GM18909 (cell line): ENCODE measurements around the gene PARD6B.
"Not testable (repeated sequence)": the region's sequence is repeated elsewhere in the genome, so short reads cannot be mapped to it uniquely, and the experiment has no call there.

Experiments
- ATAC-seq: cut with Tn5 transposase; IDR thresholded peaks from one replicate; pipeline ENCODE4 v1.9.1; 2021; ENCODE audit warnings: mild to moderate bottlenecking; ENCODE audit not compliant: unreplicated experiment, poor library complexity

PARD6B gene

GRCh38 chr20:50768991-50769390 is 37.6 kb downstream of the PARD6B start:
- ATAC-seq, result not testable (repeated sequence)

DNA sequence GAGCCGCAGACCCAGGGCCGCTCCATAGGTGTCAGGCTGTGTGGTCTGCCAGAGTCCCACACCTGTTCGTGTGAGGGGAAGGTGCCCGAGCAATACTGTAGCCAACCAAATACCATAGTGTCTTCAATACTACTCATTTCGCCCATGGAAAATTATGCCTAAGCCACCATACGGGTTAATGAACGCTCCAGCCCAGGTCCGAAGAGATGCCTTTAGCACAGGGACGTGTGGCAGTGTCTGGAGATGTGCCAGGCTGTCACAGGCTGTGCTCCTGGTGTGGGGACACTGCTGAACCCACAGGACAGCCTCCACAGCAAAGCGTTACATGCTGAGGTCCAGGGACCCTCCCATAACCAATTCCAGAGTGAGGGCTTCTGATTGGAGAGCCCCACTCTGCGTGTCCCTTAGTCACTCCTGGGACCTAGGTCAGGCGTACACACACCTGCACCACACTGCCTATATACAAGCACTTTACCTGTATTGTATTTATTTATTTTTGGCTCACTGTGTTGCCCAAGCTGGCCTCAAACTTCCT is 38.2 kb downstream of the PARD6B start:
- not testable (repeated sequence) for ATAC-seq

DNA sequence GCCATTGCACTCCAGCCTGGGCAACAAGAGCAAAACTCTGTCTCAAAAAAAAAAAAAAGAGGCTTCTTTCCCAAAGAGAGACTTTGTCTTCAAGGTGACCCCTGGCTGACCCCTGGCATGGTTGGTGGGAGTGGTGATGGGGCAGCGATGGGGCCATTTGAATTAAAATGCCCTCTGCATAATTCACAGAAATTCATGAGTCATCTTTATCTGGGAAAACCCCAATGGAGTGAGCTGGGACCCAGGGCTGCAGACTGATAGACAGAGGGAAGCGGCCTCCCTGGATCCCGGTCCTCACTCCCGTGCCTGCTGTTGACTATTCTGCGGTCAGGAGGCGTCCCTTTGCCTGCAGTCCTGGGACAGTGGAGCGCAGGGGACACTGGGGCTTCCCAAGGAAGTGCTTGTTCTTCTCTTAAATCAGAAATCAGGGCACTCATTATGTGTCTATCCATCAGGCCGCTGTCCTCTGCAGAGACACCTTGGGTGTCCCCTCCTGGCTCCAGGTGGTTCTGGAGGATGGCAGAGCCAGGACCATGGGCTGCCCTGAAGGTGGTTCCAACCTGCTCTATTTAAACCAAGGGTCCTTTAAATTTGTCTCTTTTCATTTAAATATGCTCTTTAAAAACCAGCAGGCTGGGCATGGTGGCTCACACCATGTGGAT is 40.2 kb downstream of the PARD6B start:
- not testable (repeated sequence) for ATAC-seq

DNA sequence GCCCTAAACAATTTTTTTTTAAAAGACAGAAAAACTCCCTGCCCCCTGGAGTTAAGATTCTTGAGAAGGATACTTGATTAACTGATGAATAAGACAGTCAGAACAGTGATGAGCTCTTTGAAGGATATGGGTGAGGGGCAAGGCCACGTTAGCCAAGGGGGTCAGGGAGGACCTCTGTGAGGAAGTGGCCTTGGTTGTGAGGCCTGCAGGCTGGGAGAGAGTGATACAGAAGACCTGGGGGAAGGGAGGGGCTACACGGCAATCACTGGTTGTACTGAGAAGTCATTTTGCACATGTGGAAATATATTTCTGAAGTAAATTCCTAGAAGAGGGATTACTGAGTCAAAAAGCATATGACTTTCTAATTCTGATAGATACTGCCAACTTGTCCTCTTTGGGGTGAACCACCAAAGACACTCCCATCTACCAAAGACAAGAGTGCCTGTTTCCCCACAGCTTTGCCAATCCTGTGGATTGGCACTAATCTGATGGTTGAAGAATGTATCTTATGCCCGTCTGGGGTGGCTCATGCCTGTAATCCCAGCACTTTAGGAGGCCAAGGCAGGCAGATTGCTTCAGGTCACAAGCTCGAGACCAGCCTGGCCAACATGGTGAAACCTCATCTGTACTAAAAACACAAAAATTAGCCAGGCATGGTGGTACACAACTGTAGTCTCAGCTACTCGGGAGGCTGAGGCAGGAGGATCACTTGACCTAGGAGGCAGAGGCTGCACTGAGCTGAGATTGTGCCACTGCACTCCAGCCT is 41.2 kb downstream of the PARD6B start:
- no peak for ATAC-seq

GRCh38 chr20:50774515-50774914 is 43.1 kb downstream of the PARD6B start:
- ATAC-seq, result no peak

GRCh38 chr20:50776122-50776817 is 44.9 kb downstream of the PARD6B start:
- ATAC-seq, result no peak

- no peak for ATAC-seq
Observed at GRCh38 chr20:50777373-50777772, 46.0 kb downstream of the PARD6B start.

DNA sequence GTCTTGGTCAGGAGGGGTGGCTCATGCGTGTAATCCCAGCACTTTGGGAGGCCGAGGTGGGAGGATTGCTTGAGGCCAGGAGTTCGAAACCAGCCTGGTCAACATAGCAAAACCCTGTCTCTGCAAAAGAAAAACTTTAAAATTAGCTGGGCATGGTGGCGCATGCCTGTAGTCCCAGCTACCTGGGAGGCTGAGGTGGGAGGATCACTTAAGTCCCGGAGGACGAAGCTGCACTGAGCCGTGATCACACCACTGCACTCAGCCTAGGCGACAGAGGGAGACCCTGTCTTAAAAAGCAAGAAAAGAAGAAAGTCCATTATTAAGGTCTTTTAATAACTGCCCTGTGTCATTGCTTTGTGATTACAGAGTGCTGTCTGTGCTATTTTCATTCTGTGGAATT is 47.6 kb downstream of the PARD6B start:
- ATAC-seq, result not testable (repeated sequence)

DNA sequence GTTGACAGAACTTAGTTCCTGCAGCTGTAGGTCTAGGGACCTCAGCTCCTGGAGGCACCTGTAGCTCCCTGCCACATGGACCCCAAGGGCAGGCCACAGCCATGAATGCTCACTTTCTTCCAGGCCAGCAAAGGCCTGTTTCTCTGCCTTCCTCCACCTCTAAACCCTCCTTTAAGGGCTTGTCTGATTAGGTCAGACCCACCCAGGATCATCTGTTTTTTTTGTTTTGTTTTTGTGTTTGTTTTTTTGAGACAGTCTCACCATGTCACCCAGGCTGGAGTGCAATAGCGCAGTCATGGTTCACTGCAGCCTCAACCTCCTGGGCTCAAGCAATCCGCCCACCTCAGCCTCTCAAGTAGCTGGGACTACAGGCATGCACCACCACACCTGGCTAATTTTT is 52.0 kb downstream of the PARD6B start:
- no peak for ATAC-seq

- ATAC-seq, result no peak
Observed at GRCh38 chr20:50783903-50784302, 52.5 kb downstream of the PARD6B start.

- no peak for ATAC-seq
Observed at GRCh38 chr20:50784464-50784863, 53.1 kb downstream of the PARD6B start.

DNA sequence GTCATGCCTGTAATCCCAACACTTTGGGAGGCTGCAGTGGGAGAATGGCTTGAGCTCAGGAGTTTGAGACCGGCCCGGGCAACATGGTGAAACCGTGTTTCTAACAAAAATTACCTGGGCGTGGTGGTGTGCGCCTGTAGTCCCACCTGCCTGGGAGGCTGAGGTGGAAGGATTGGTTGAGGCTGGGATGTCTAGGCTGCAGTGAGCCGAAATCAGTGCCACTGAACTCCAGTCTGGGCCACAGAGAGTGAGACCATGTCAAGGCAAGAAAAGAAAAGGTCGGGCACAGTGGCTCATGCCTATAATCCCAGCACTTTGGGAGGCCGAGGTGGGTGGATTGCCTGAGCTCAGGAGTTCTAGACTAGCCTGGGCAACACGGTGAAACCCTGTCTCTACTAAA is 55.3 kb downstream of the PARD6B start:
- no peak for ATAC-seq

DNA sequence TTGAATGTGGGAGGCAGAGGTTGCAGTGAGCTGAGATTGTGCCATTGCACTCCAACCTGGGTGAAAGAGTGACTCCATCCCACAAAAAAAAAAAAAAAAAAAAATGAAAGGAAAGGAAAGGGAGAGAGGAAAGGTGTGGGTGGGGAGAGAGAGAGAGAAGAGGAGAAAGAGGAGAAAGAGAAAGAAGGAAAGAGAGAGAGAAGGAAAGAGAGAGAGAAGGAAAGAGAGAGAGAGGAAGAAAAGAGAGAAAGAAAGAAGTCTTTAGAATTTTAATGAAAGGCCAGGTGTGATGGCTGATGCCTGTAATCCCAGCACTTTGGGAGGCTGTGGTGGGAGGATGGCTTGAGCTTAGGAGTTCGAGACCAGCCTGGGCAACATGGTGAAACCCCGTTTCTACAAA is 55.8 kb downstream of the PARD6B start:
- no peak for ATAC-seq

GRCh38 chr20:50788045-50788991 is 56.9 kb downstream of the PARD6B start:
- ATAC-seq, result no peak

- ATAC-seq, result no peak
Observed at GRCh38 chr20:50789968-50790650, 58.7 kb downstream of the PARD6B start.

- ATAC-seq, result peak; percentile 61
Observed at GRCh38 chr20:50790651-50791277, 59.4 kb downstream of the PARD6B start.

GRCh38 chr20:50792708-50793574 is 61.6 kb downstream of the PARD6B start:
- ATAC-seq, result no peak

- ATAC-seq, result not testable (repeated sequence)
Observed at GRCh38 chr20:50793575-50794016, 62.2 kb downstream of the PARD6B start.
